Activated CD8-positive, alpha-beta memory T cell treated with anti-CD3 and anti-CD28 coated beads for 4 hours (primary cell): ENCODE results near the gene WNK2.

Experiments used
- DNase-seq, 2 donors: peaks; one replicate each; pipeline ENCODE4 v3.0.0-alpha.2; 2020; ENCODE audit warnings: low read depth in 2 of 2

Gene WNK2

GRCh38 chr9:93267091-93267541 is 83.2 kb downstream of the WNK2 start:
- no peak for DNase-seq

DNA sequence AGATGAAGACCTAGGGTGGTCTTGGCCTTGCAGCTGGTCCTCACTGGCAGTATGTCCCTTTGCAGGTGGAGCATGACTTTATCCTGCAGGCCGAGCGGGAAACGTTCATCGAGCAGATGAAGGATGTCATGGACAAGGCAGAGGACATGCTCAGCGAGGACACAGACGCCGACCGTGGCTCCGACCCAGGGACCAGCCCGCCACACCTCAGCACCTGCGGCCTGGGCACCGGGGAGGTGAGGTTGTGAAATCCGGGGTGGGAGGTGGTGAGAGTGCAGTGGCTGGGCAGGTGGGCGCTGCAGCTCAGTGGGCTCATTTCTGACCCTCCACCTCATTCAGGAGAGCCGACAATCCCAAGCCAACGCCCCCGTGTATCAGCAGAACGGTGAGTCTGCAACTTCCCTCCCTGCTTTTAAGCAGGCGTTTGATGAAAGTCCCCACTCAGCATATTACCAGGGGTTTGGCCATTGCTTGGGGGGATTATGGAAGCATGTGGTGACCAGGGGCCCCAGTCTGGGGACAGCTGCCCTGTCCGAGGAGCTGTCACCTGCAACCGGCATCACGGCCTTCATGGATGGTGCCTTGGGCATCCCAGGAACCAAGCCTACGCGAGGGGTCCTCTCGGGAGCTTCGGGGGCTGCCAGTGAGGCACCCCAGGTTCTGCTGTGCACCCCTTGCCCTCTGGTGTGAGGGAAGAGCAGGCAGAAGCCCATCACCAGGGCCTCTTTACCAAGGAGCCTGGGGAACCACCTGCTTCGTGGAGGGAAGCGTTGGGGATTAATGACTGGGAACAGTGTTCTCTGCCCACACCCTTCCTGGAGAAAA is 84.0 kb downstream of the WNK2 start:
- DNase-seq, result no peak

- no peak for DNase-seq
Measured at GRCh38 chr9:93268551-93269314, 84.8 kb downstream of the WNK2 start.

- DNase-seq, result no peak
Measured at GRCh38 chr9:93270976-93271375, 87.0 kb downstream of the WNK2 start.

DNA sequence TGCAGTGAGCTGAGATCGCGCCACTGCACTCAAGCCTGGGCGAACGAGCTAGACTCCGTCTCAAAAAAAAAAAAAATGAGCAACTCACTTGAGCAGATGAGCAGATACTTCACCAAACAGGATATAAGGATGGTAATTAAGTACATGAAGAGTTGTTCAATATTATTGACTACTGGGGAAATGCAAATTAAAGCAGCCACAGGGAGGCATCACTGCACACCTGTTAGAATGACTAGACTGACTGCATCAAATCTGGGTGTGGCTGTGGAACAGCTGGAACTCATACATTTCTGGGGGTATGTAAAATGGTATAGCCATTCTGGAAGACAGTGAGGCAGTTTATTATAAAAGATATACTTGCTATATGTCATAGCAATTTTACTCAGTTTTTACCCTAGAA is 93.0 kb downstream of the WNK2 start:
- no peak for DNase-seq

- DNase-seq, result no peak
Measured at GRCh38 chr9:93278144-93278543, 94.2 kb downstream of the WNK2 start.

- no peak for DNase-seq
Measured at GRCh38 chr9:93280661-93281259, 96.8 kb downstream of the WNK2 start.

GRCh38 chr9:93286252-93287188 is 102.6 kb downstream of the WNK2 start:
- no peak for DNase-seq

DNA sequence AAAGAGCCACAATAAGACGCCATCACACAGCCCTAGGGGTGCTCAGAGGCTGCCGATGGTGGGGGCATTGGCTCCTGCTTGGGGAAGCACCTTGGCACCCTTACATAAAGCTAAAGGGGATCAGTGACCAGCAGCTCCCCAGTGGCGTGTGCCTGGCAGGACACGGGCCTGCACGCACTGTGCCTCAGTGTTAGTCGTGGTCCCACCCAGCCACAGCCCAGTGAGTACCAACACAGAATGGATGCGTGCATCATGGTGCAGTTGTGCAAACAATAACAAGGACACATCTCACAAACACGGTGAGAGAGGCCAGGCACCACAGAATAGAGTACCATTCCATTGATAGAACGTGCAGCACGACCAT is 103.2 kb downstream of the WNK2 start:
- DNase-seq, result no peak

- DNase-seq, result no peak
Measured at GRCh38 chr9:93287593-93287992, 103.7 kb downstream of the WNK2 start.

DNA sequence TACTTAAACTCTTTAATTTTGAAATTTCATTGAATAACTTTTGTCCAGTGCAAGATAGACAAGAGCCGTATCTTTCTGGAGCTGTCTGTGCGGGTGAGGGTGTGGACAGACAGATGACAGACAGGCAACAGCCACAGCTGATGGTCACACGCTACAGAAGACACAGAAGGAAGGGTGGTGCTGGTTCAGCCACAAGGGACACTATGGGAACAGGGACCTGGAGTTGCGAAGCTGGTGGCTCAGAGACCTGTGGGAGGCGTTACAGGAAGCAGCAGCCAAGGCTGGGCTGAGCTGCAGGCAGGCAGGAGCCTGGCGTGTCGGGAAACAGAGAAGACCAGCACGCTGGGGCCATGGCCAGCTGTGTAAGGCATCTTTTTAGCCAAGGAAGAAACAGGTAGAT is 104.4 kb downstream of the WNK2 start:
- no peak for DNase-seq

- no peak for DNase-seq
Measured at GRCh38 chr9:93288891-93289883, 105.2 kb downstream of the WNK2 start.

- no peak for DNase-seq
Measured at GRCh38 chr9:93290495-93291434, 106.8 kb downstream of the WNK2 start.

DNA sequence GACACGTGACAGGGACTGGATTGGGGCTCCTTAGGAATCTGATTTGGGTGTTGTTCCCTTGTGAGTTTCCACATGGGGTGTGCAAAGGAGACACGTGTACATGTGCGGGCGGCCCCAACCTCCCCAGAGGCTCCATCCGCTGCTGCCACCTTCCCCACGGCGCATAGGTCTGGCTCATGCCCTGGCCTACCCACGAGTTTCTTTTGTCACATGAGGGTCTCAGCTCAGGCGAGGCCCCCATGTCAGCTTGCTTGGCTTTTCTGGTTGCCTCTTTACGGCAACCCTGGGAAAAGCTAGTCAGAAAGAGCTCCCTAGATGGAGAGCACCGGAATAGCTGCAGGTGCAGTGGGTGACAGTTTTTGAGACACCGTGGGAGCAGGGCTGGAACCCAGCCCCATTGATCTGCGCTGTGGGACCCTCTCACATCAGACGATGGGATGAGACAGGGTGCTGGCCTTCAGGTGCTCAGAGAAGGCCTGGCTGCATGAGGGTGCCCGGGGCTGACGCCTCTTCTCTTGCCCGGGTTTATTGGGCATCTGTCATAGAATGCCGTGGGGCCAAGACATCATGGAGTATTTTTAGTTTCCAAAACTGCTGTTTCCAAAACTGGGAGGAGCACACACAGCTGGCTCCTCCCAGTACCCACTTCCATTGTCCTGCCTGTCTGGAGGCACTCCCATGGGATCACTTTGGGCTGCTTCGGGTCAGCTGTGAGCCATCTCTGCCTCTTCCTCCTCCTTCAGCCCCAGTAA is 107.8 kb downstream of the WNK2 start:
- DNase-seq, result no peak

DNA sequence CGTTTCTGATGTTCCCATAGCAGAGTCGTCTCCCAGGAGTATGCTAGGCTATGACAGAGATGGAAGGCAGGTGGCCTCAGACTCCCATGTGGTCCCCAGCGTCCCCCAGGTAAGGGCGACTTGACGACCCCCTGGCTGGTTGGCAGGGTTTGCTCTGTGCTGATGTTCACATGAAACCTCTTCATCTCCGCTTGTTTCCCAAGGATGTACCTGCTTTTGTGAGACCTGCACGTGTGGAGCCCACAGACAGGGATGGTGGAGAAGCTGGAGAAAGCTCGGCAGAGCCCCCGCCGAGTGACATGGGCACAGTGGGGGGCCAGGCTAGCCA is 108.3 kb downstream of the WNK2 start:
- no peak for DNase-seq

- DNase-seq, result no peak
Measured at GRCh38 chr9:93292664-93293328, 108.9 kb downstream of the WNK2 start.

GRCh38 chr9:93294011-93294410 is 110.1 kb downstream of the WNK2 start:
- DNase-seq, result no peak

DNA sequence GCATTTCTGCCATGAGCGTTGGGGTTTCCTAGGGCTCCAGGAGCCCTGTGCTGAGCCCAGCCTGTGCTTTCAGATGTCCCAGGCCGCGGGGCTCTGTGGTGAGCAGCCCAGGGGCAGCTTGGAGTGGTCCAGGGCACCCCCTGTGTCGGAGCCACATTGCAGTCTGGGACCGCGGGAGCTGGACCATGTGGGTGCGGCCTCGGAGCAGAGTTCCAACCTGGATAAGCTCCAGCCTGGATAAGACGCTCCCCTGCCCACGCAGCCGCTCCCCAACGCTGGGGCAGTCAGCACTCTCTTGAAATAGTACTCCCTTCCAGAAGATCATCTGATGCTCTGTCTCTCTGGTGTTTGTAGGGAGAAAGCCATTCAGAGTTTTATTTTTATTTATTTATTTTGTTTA is 111.1 kb downstream of the WNK2 start:
- no peak for DNase-seq
